Measurements from ENCODE around the gene C2orf68. TPM values are rescaled to one million over a fixed set of nuclear protein-coding genes. Genes with fewer than 3 reads are reported as not detected.
"Not testable (repeated sequence)": the region's sequence is repeated elsewhere in the genome, so short reads cannot be mapped to it uniquely, and the experiment has no call there.

C2orf68 gene
- total and polyA plus RNA-seq, 9 of the 15 experiments (the other 6 are each of a cell fraction or from before 2014, with no cell fraction given), result 22.1 to 50.0 (median 31.8) TPM

GRCh38 chr2:85604568-85605339 is 7.1 kb downstream of the C2orf68 start:
- in situ Hi-C loops (cut with MboI) (no loop called here), intact Hi-C loops (cut with micrococcal nuclease) (loop anchor here (5.0 kb wide), 1 partner anchor 182 kb away; no protein-coding TSS in a partner anchor)
- no peaks in the 10 kb centered on the region for H3K27me3 ChIP-seq (ENCODE audit: control insufficient read depth in 2 of 2, insufficient read depth in 2 of 2, low read length in 2 of 2)
- H3K36me3 ChIP-seq (ENCODE audit: control insufficient read depth, insufficient read depth, low read length), result peaks cover 43% of the 10 kb centered on the region; the same call in 2 of the 3 replicates
- BruUV-seq (replicated peaks), result no TSS peak
- no peaks in the 10 kb centered on the region for H4K20me1 ChIP-seq (replicated peaks; ENCODE audit: control insufficient read depth, insufficient read depth, low read length)
- H3K4me1 ChIP-seq (replicated peaks in 1 of 2; ENCODE audit: control insufficient read depth in 2 of 2, insufficient read depth in 2 of 2, low read length in 2 of 2), result peaks cover 9 to 31% of the 10 kb centered on the region in 2 experiments; a peak in 4 of 5 replicates
- FAIRE-seq, result no peak
- H3K27ac ChIP-seq (ENCODE audit: extremely low read depth, low read depth, low read length), result no peak overlapping the region
- peak overlapping the region; percentile 22; the same call in 1 of the 2 replicates for H3K4me2 ChIP-seq (ENCODE audit: insufficient read depth, low read length)
- WGBS (ENCODE audit: insufficient coverage, low coverage, missing lambda C conversion rate), result 48% methylated on average over 6 of the region's 6 CpGs
- H2AFZ ChIP-seq (ENCODE audit: low read depth, low read length), result no peak overlapping the region
- POLR2A ChIA-PET, result interaction anchor here (0.6 to 5.5 kb wide), 11 partner anchors 9 to 107 kb away, joined by 3 to 31 read pairs (median 4); partner anchors contain the start of genes MAT2A, RNF181 and USP39
- CTCF ChIA-PET (ENCODE audit: low intra/inter-chr PET ratio), result interaction anchor here (0.7 kb wide), 1 partner anchor 44 kb away, joined by 3 read pairs; the partner anchor contains the start of gene GGCX
- DNase-seq (ENCODE audit: extremely low read depth in 1 of 4, low spot score in 3 of 4), result no peak
- 0 out of 2 replicates have a peak, but pooled peaks have one; percentile 22 for TF ChIP-seq POLR2A (conservative IDR thresholded peaks at IDR 0.05)
- TF ChIP-seq ZNF436 (CRISPR knock-in tag; IDR thresholded peaks at IDR 0.05), result 0 out of 2 replicates have a peak, but pooled peaks have one; percentile 31
- TF ChIP-seq NFATC3 (IDR thresholded peaks at IDR 0.05), result no peak
- TF ChIP-seq SRSF1 (IDR thresholded peaks at IDR 0.05; ENCODE audit: low read depth, low read length), result no peak
- TF ChIP-seq POLR2G (IDR thresholded peaks at IDR 0.05; ENCODE audit: low read depth, low read length), result 0 out of 2 replicates have a peak, but pooled peaks have one; percentile 15
- no peaks in the 10 kb centered on the region for H3K9me1 ChIP-seq (ENCODE audit: control insufficient read depth, insufficient read depth, low read length)
- H3K9ac ChIP-seq (ENCODE audit: insufficient read depth in 1 of 2, low read depth in 2 of 2, low read length in 2 of 2), result peak overlapping the region in 1 of 2 experiments; percentile 37; a peak in 1 of 4 replicates
- no peaks in the 10 kb centered on the region for H3K9me3 ChIP-seq (replicated peaks; ENCODE audit: control insufficient read depth, insufficient read depth, low read depth, low read length)
- H3K79me2 ChIP-seq (ENCODE audit: control insufficient read depth, insufficient read depth, low read length), result peaks cover 31% of the 10 kb centered on the region; the same call in 2 of the 3 replicates
- no peak overlapping the region; the same call in 1 of the 2 replicates for H3K4me3 ChIP-seq
- no peak for ATAC-seq

GRCh38 chr2:85604133-85604444 is 7.8 kb downstream of the C2orf68 start:
- DNase-seq (ENCODE audit: extremely low read depth in 1 of 4, low spot score in 3 of 4); in situ Hi-C loops (cut with MboI); ATAC-seq; H4K20me1 ChIP-seq (replicated peaks; ENCODE audit: control insufficient read depth, insufficient read depth, low read length); FAIRE-seq; H3K9me1 ChIP-seq (ENCODE audit: control insufficient read depth, insufficient read depth, low read length); H3K27ac ChIP-seq (ENCODE audit: extremely low read depth, low read depth, low read length); BruUV-seq (replicated peaks); H3K27me3 ChIP-seq (ENCODE audit: control insufficient read depth in 2 of 2, insufficient read depth in 2 of 2, low read length in 2 of 2); CTCF ChIA-PET (ENCODE audit: low intra/inter-chr PET ratio); H3K9me3 ChIP-seq (replicated peaks; ENCODE audit: control insufficient read depth, insufficient read depth, low read depth, low read length): not testable (repeated sequence)
- WGBS (ENCODE audit: insufficient coverage, low coverage, missing lambda C conversion rate), result 60% methylated on average over 3 of the region's 3 CpGs
- H3K79me2 ChIP-seq (ENCODE audit: control insufficient read depth, insufficient read depth, low read length), result peaks cover 31% of the 10 kb centered on the region; the same call in 2 of the 3 replicates
- POLR2A ChIA-PET, result interaction anchor here (0.6 to 5.5 kb wide), 10 partner anchors 8 to 108 kb away, joined by 3 to 31 read pairs (median 5); partner anchors contain the start of genes C2orf68, MAT2A, RNF181 and USP39
- peaks cover 39% of the 10 kb centered on the region; the same call in 2 of the 3 replicates for H3K36me3 ChIP-seq (ENCODE audit: control insufficient read depth, insufficient read depth, low read length)
- H3K4me2 ChIP-seq (ENCODE audit: insufficient read depth, low read length), result peak overlapping the region; percentile 100
- peak overlapping the region; percentile 33; the same call in 1 of the 2 replicates for H2AFZ ChIP-seq (ENCODE audit: low read depth, low read length)
- H3K4me1 ChIP-seq (replicated peaks in 1 of 2; ENCODE audit: control insufficient read depth in 2 of 2, insufficient read depth in 2 of 2, low read length in 2 of 2), result peaks cover 9 to 34% of the 10 kb centered on the region in 2 experiments; a peak in 4 of 5 replicates
- H3K9ac ChIP-seq (ENCODE audit: insufficient read depth in 1 of 2, low read depth in 2 of 2, low read length in 2 of 2), result peak overlapping the region; percentile 59; a peak in 1 of 4 replicates
- H3K4me3 ChIP-seq, result peak overlapping the region; percentile 79
- intact Hi-C loops (cut with micrococcal nuclease), result loop anchor here (5.0 kb wide), 1 partner anchor 182 kb away; no protein-coding TSS in a partner anchor
